SK-N-SH treated with all-trans-retinoic acid at 6 μM for 48 hours (cell line): Measurements from ENCODE around the gene SYNE1.

Experiments used
- ZFP30 ChIP-seq: fragments of 450-650 bp; formaldehyde crosslinking; IDR thresholded peaks from 2 replicates; pipeline ENCODE4 v1.5.0; 2022; ENCODE audit warnings: mild to moderate bottlenecking, moderate library complexity
- ZNF70 ChIP-seq: fragments of 450-650 bp; formaldehyde crosslinking; IDR thresholded peaks from 2 replicates; pipeline ENCODE4 v1.5.0; 2020; ENCODE audit warnings: mild to moderate bottlenecking, moderate library complexity
- TF ChIP-seq, protein P1 (sequence below): fragments of 250-450 bp; sonication (Bioruptor Pico); IDR thresholded peaks from 2 replicates; pipeline ENCODE4 v1.5.1; 2020; ENCODE audit warnings: low read depth, mild to moderate bottlenecking, moderate library complexity

DNA sequence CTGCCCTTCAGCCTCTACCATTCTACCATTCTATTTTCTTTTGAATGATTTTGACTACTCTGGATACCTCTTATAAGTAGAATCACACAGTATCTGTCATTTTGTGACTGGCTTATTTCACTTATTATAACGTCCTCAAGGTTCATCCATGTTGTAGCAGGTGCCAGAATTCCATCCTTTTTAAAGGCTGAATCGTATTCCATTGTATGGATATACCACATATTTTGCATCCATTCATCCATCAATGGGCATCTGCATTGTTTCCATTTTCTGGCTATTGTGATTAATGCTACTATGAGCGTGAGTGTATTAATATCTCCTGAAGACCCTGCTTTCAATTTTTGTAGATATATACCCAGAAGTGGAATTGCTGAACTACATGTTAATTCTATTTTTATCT, 105.5 kb downstream of the SYNE1 start:
- no peak for TF ChIP-seq ZNF70 (CRISPR knock-in tag)
- TF ChIP-seq, protein P1, sequence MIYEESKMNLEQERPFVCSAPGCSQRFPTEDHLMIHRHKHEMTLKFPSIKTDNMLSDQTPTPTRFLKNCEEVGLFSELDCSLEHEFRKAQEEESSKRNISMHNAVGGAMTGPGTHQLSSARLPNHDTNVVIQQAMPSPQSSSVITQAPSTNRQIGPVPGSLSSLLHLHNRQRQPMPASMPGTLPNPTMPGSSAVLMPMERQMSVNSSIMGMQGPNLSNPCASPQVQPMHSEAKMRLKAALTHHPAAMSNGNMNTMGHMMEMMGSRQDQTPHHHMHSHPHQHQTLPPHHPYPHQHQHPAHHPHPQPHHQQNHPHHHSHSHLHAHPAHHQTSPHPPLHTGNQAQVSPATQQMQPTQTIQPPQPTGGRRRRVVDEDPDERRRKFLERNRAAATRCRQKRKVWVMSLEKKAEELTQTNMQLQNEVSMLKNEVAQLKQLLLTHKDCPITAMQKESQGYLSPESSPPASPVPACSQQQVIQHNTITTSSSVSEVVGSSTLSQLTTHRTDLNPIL = no peak
- TF ChIP-seq ZFP30 (CRISPR knock-in tag) = no peak
